Psoas muscle (tissue), 8 donors: ENCODE results near the gene CCDC9. TPM values are rescaled to one million over a fixed set of nuclear protein-coding genes. Genes with fewer than 3 reads are reported as not detected.
"Not testable (repeated sequence)": the region's sequence is repeated elsewhere in the genome, so short reads cannot be mapped to it uniquely, and the experiment has no call there.

Experiments used
- ATAC-seq, 4 donors: fragments of 200-7000 bp; cut with Tn5 transposase; one replicate each; pipeline ENCODE4 v1.9.1; 2020; ENCODE audit warnings: moderate library complexity in 3 of 4, mild to moderate bottlenecking in 2 of 4
- DNase-seq, 2 donors: peaks; one replicate each; pipeline ENCODE4 v3.0.0-alpha.2; 2020
- H3K27ac ChIP-seq: fragments of 200-600 bp; one replicate; pipeline ENCODE4 v1.8.0; 2022
- H3K27me3 ChIP-seq, 3 donors: fragments of 200-600 bp in 1 of 3; one replicate each; pipeline versions ENCODE4 v1.6.1 to v1.8.0; 2013 to 2022; ENCODE audit warnings: low read length in 2 of 3, mild to moderate bottlenecking in 2 of 3, moderate library complexity in 1 of 3; ENCODE audit not compliant: insufficient read depth in 3 of 3
- H3K36me3 ChIP-seq, 2 donors: fragments of 200-600 bp in 1 of 2; one replicate each; pipeline versions ENCODE4 v1.6.1 to v1.8.0; 2013 to 2022; ENCODE audit warnings: low read depth in 1 of 2, mild to moderate bottlenecking in 1 of 2, moderate library complexity in 1 of 2; ENCODE audit not compliant: insufficient read depth in 1 of 2
- H3K4me1 ChIP-seq: fragments of 200-600 bp; one replicate; pipeline ENCODE4 v1.8.0; 2022
- H3K4me3 ChIP-seq: fragments of 200-600 bp; one replicate; pipeline ENCODE4 v1.8.0; 2022; ENCODE audit warnings: mild to moderate bottlenecking
- H3K9me3 ChIP-seq: fragments of 200-600 bp; one replicate; pipeline ENCODE4 v1.8.0; 2022
- CTCF ChIP-seq: fragments of 200-600 bp; IDR thresholded peaks from one replicate; pipeline ENCODE4 v1.8.0; 2022; ENCODE audit warnings: antibody characterized with exemption
- WGBS, 3 donors: extraction: QIAGEN DNeasy Blood & Tissue Kit; methylation state at CpG; one replicate each; pipeline versions ENCODE4 v1.1.6 to v1.1.7; 2013; 5-methylcytosine and 5-hydroxymethylcytosine counted together
- intact Hi-C, 2 donors: fragments of 100-400 bp; cut with DNase I; formaldehyde crosslinking; loops; one replicate each; pipeline versions ENCODE4 v1.11.0 to v1.14.2; 2022
- polyA plus RNA-seq, 3 donors: library from polyadenylated mRNA; stranded (reverse); fragments of 200-250 nt; gene quantifications; one replicate each; pipeline ENCODE4 v1.2.3, GENCODE V29; 2013
- total RNA-seq, 4 donors: library from RNA; stranded (reverse); fragmentation: NEBNext Ultra II Directional in 2 of 4; extraction: Animal tissue kit (Norgen Biotek cat#: 25700) in 2 of 4; gene quantifications; one replicate each; pipeline versions ENCODE4 v1.2.1 to v1.2.4, GENCODE V29; 2021 to 2023
- donor health status: healthy with polysubstance abuse.
- donor health status: DM: no; HTN: no; CAD: no; lungs with moderate emphysema.
- donor health status: Bipolar disorder and iron deficiency.
- donor health status: healthy.
- donor health status: DM: yes; HTN: yes; CAD: no.
- donor health status: DM: no; HTN: no; CAD: no.
- donor health status: DM: no; HTN: no; CAD: no.
- donor health status: DM: yes; HTN: yes; CAD: no.

CCDC9 gene
- total and polyA plus RNA-seq, 7 donors = 16.9 to 28.5 (median 24.0) TPM

GRCh38 chr19:47283405-47284059 lies 27.2 kb downstream of the CCDC9 start:
- 73 to 79% (median 79%) methylated on average over 10 of the region's 10 CpGs for WGBS, 3 donors
- no peak for TF ChIP-seq CTCF
- no peaks in the 10 kb centered on the region for H3K9me3 ChIP-seq
- ATAC-seq (no peak), DNase-seq (no peak)
- H3K27ac ChIP-seq = no peak overlapping the region
- no peaks in the 10 kb centered on the region for H3K36me3 ChIP-seq
- intact Hi-C loops = no loop called here
- H3K27me3 ChIP-seq = no peaks in the 10 kb centered on the region
- H3K4me1 ChIP-seq = no peaks in the 10 kb centered on the region
- H3K4me3 ChIP-seq = no peak overlapping the region

- 41 to 51% (median 42%) methylated on average over 9 of the region's 9 CpGs for WGBS, 3 donors
- Histone ChIP-seq H3K4me3 (no peak overlapping the region), H3K27me3 (no peaks in the 10 kb centered on the region), H3K27ac (no peak overlapping the region), H3K36me3 (no peaks in the 10 kb centered on the region), H3K4me1 (no peaks in the 10 kb centered on the region), H3K9me3 (no peaks in the 10 kb centered on the region)
- peak; percentile 81 for TF ChIP-seq CTCF
- peak; percentile 25 to 52 (median 34) for ATAC-seq
- intact Hi-C loops = no loop called here
- DNase-seq = no peak
Measured at GRCh38 chr19:47284324-47284899, 28.1 kb downstream of the CCDC9 start.

- intact Hi-C loops = loop anchor here in 1 of 2 donors (2.0 to 10.0 kb wide), 2 partner anchors 95 to 129 kb away; no protein-coding TSS in a partner anchor
- peak; percentile 73 for TF ChIP-seq CTCF
- H3K9me3 ChIP-seq = no peaks in the 10 kb centered on the region
- peak; percentile 64 to 86 (median 76) for ATAC-seq
- no peaks in the 10 kb centered on the region for H3K36me3 ChIP-seq
- peak; percentile 49 to 66 for DNase-seq
- H3K4me1 ChIP-seq = no peaks in the 10 kb centered on the region
- 28 to 38% (median 35%) methylated on average over 12 of the region's 12 CpGs for WGBS, 3 donors
- H3K27ac ChIP-seq = no peak overlapping the region
- no peak overlapping the region for H3K4me3 ChIP-seq
- no peaks in the 10 kb centered on the region for H3K27me3 ChIP-seq
Measured at GRCh38 chr19:47296036-47296435, 39.7 kb downstream of the CCDC9 start.

- H3K4me3 ChIP-seq, H3K36me3 ChIP-seq, H3K4me1 ChIP-seq, H3K27ac ChIP-seq, H3K27me3 ChIP-seq, H3K9me3 ChIP-seq, DNase-seq, ATAC-seq: not testable (repeated sequence)
- 88 to 93% (median 90%) methylated on average over 11 to 14 of the region's 14 CpGs for WGBS, 3 donors
- intact Hi-C loops = loop anchor here in 1 of 2 donors (10.0 kb wide), 1 partner anchor 84 kb away; no protein-coding TSS in a partner anchor
Measured at GRCh38 chr19:47300867-47301266, 44.5 kb downstream of the CCDC9 start.

GRCh38 chr19:47302249-47302648 lies 45.9 kb downstream of the CCDC9 start:
- TF ChIP-seq CTCF = no peak
- ATAC-seq = no peak
- Histone ChIP-seq H3K27ac (no peak overlapping the region), H3K4me1 (no peaks in the 10 kb centered on the region), H3K9me3 (no peaks in the 10 kb centered on the region), H3K4me3 (no peak overlapping the region), H3K27me3 (peaks cover 0 to 4% (median 0%) of the 10 kb centered on the region in 3 donors), H3K36me3 (no peaks in the 10 kb centered on the region)
- intact Hi-C loops = loop anchor here in 1 of 2 donors (10.0 kb wide), 1 partner anchor 83 kb away; no protein-coding TSS in a partner anchor
- 90 to 95% (median 94%) methylated on average over 10 of the region's 10 CpGs for WGBS, 3 donors
- no peak for DNase-seq
